ENCODE results near the gene AQP3. TPM values are rescaled to one million over a fixed set of nuclear protein-coding genes. Genes with fewer than 3 reads are reported as not detected.

AQP3 gene
- total and polyA plus RNA-seq, 2 of the 13 experiments (the other 11 are each of a cell fraction or from before 2014, with no cell fraction given) = 1.4 to 5.5 TPM

- TF ChIP-seq SMARCE1 (IDR thresholded peaks at IDR 0.05; ENCODE audit: borderline replicate concordance) (no peak), RARA (CRISPR knock-in tag; IDR thresholded peaks at IDR 0.05) (peak; percentile 85), ZNF256 (CRISPR knock-in tag; conservative IDR thresholded peaks at IDR 0.05) (no peak), RCOR2 (CRISPR knock-in tag; IDR thresholded peaks at IDR 0.05) (0 out of 2 replicates have a peak, but pooled peaks have one; percentile 44), EP300 (IDR thresholded peaks at IDR 0.05; ENCODE audit: low read depth in 2 of 2, low read length in 2 of 2) (peak in 1 of 2 experiments; percentile 55; a peak in 2 of 4 replicates), EP300 (CRISPR knock-in tag; IDR thresholded peaks at IDR 0.05; ENCODE audit: borderline replicate concordance) (peak; percentile 36; the same call in 1 of the 2 replicates), CREB1 (IDR thresholded peaks at IDR 0.05) (peak; percentile 26; the same call in 1 of the 2 replicates), CREB1 (CRISPR knock-in tag; IDR thresholded peaks at IDR 0.05) (no peak), FOSL1 (CRISPR knock-in tag; IDR thresholded peaks at IDR 0.05; ENCODE audit: borderline replicate concordance) (peak; percentile 39; the same call in 1 of the 2 replicates), BHLHE40 (IDR thresholded peaks at IDR 0.05; ENCODE audit: low read length) (peak; percentile 58), SOX6 (IDR thresholded peaks at IDR 0.05) (no peak), SOX6 (CRISPR knock-in tag; IDR thresholded peaks at IDR 0.05) (peak; percentile 57)
- TF ChIP-seq, protein P1, sequence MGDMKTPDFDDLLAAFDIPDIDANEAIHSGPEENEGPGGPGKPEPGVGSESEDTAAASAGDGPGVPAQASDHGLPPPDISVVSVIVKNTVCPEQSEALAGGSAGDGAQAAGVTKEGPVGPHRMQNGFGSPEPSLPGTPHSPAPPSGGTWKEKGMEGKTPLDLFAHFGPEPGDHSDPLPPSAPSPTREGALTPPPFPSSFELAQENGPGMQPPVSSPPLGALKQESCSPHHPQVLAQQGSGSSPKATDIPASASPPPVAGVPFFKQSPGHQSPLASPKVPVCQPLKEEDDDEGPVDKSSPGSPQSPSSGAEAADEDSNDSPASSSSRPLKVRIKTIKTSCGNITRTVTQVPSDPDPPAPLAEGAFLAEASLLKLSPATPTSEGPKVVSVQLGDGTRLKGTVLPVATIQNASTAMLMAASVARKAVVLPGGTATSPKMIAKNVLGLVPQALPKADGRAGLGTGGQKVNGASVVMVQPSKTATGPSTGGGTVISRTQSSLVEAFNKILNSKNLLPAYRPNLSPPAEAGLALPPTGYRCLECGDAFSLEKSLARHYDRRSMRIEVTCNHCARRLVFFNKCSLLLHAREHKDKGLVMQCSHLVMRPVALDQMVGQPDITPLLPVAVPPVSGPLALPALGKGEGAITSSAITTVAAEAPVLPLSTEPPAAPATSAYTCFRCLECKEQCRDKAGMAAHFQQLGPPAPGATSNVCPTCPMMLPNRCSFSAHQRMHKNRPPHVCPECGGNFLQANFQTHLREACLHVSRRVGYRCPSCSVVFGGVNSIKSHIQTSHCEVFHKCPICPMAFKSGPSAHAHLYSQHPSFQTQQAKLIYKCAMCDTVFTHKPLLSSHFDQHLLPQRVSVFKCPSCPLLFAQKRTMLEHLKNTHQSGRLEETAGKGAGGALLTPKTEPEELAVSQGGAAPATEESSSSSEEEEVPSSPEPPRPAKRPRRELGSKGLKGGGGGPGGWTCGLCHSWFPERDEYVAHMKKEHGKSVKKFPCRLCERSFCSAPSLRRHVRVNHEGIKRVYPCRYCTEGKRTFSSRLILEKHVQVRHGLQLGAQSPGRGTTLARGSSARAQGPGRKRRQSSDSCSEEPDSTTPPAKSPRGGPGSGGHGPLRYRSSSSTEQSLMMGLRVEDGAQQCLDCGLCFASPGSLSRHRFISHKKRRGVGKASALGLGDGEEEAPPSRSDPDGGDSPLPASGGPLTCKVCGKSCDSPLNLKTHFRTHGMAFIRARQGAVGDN (CRISPR knock-in tag; IDR thresholded peaks at IDR 0.05) = peak; percentile 46; the same call in 1 of the 2 replicates
Measured at GRCh38 chr9:33443047-33443446, 4.3 kb downstream of the AQP3 start (continued).

Measured in HepG2 (cell line).